ENCODE measurements around the gene CBLC. TPM values are rescaled to one million over a fixed set of nuclear protein-coding genes. Genes with fewer than 3 reads are reported as not detected.

The CBLC gene
- total and polyA plus RNA-seq, 4 donors, result 0.25 to 0.44 TPM; not detected in 2

GRCh38 chr19:44737238-44738071 lies 40.2 kb upstream of the CBLC start:
- no peak overlapping the region for H3K27ac ChIP-seq (ENCODE audit: low read depth, low read length)
- no peak for DNase-seq (ENCODE audit: low read depth in 4 of 6, low spot score in 6 of 6)
- WGBS (ENCODE audit: insufficient coverage), result 54% methylated on average over 8 of the region's 13 CpGs

DNA sequence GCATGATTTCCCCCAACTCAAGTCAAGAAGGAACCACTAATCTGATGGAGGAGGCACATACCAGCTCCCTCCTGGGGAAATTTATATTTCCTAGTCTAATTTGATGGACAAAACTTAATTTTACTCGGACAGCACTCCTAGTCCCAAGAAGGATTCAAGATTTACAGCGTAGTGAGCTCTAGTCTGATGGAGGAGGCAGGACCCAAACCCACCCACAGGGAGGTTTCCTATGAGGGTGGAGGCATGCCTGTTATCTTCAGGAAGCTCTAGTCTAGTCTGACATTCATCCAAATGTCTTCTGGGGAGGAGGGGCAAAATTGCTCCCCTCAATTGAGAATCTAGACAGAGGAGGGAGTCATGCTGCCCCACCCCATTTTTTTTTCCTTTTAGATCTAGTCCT lies 39.6 kb upstream of the CBLC start:
- Histone ChIP-seq H3K27ac (ENCODE audit: low read depth, low read length) (no peak overlapping the region), H3K27me3 (ENCODE audit: control insufficient read depth, insufficient read depth, low read length) (peaks cover 5% of the 10 kb centered on the region), H3K36me3 (ENCODE audit: control insufficient read depth, insufficient read depth, low read length) (no peaks in the 10 kb centered on the region), H3K9me3 (ENCODE audit: control insufficient read depth, insufficient read depth, low read length) (no peaks in the 10 kb centered on the region), H3K4me1 (ENCODE audit: control insufficient read depth, insufficient read depth, low read length) (peaks cover 11% of the 10 kb centered on the region), H3K4me3 (ENCODE audit: low read depth, low read length) (no peak overlapping the region)
- no CpG with 5 or more reads among the region's 2 CpGs for WGBS (ENCODE audit: insufficient coverage)
- DNase-seq (ENCODE audit: low read depth in 4 of 6, low spot score in 6 of 6), result no peak

More at GRCh38 chr19:44737238-44738071, 40.2 kb upstream of the CBLC start:
- Histone ChIP-seq H3K27me3 (ENCODE audit: control insufficient read depth, insufficient read depth, low read length) (peaks cover 5% of the 10 kb centered on the region), H3K4me1 (ENCODE audit: control insufficient read depth, insufficient read depth, low read length) (peaks cover 7% of the 10 kb centered on the region), H3K4me3 (ENCODE audit: low read depth, low read length) (no peak overlapping the region), H3K9me3 (ENCODE audit: control insufficient read depth, insufficient read depth, low read length) (no peaks in the 10 kb centered on the region), H3K36me3 (ENCODE audit: control insufficient read depth, insufficient read depth, low read length) (no peaks in the 10 kb centered on the region)

DNA sequence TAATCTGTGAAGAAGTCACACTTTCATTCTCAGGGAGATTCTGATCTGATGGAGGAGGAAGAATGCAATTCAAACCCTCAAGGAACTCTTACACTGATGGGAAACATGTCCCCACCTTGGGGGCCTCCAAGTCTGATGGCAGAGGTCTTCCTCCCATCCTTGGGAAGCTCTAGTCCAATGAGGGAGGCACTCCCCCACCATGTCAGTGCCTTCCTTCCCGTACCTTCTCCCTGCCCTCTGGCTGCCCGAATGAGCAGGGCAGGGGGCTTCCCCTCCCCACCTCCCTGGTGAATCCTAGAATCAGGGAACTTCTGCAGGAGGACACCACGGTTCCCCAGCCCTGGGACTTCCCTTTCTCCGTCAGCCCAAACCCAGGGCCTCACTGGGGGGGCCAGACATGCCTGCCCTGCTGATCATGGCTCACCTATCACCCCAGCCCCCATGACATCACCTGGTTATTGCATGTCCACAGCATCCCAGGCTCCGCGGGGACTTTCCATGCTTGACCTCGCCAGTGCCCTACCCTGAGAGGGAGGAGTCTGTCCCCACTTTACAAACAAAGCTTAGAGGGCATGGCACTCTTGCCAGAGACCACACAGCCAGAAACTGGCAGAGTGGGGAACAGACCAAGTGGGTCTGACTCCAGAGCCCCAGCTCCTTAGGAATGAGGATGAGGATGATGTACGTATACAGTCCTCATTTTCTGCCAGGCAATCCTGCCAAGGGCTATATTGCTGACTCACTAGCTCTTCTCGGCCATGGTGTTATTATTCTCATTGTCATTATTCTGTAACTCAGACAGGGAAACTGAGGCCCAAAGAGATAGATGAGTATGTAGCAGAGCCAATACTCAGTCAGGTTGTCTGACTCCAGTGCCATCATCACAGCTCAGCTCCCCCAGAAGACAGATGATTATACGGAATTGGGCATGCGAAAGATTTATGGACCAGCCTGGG lies 38.8 kb upstream of the CBLC start:
- WGBS (ENCODE audit: insufficient coverage), result 59% methylated on average over 7 of the region's 11 CpGs
- no peak overlapping the region for H3K4me3 ChIP-seq (ENCODE audit: low read depth, low read length)
- peaks cover 5% of the 10 kb centered on the region for H3K27me3 ChIP-seq (ENCODE audit: control insufficient read depth, insufficient read depth, low read length)
- H3K4me1 ChIP-seq (ENCODE audit: control insufficient read depth, insufficient read depth, low read length), result peaks cover 11% of the 10 kb centered on the region
- H3K36me3 ChIP-seq (ENCODE audit: control insufficient read depth, insufficient read depth, low read length), result no peaks in the 10 kb centered on the region
- no peak for DNase-seq (ENCODE audit: low read depth in 4 of 6, low spot score in 6 of 6)
- H3K27ac ChIP-seq (ENCODE audit: low read depth, low read length), result no peak overlapping the region
- H3K9me3 ChIP-seq (ENCODE audit: control insufficient read depth, insufficient read depth, low read length), result no peaks in the 10 kb centered on the region

DNA sequence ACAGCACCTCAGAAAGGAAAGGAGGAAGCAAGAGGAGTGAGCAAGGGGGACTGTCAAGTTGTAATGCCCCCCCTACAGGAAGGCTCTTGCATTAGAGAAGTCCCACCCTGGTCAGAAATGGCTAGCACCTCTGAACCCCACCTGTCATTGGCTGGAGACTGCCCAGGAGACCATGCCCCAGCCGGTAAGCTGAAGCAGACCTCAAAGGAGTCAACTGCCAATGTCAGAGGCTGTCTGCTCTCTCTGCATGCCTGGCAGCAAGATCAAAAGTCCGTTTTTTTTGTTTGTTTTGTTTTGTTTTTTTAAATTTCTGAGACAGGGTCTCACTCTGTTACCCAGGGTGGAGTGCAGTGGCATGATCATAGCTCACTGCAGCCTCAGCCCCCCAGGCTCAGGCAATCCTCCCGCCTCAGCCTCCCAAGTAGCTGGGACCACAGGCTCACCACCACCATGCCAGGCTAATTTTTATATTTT lies 37.3 kb upstream of the CBLC start:
- Histone ChIP-seq H3K27me3 (ENCODE audit: control insufficient read depth, insufficient read depth, low read length) (peaks cover 8% of the 10 kb centered on the region), H3K4me3 (ENCODE audit: low read depth, low read length) (no peak overlapping the region), H3K36me3 (ENCODE audit: control insufficient read depth, insufficient read depth, low read length) (no peaks in the 10 kb centered on the region), H3K9me3 (ENCODE audit: control insufficient read depth, insufficient read depth, low read length) (no peaks in the 10 kb centered on the region), H3K27ac (ENCODE audit: low read depth, low read length) (no peak overlapping the region), H3K4me1 (ENCODE audit: control insufficient read depth, insufficient read depth, low read length) (peaks cover 14% of the 10 kb centered on the region)
- no peak for DNase-seq (ENCODE audit: low read depth in 4 of 6, low spot score in 6 of 6)
- WGBS (ENCODE audit: insufficient coverage), result 43% methylated on average over 3 of the region's 3 CpGs

- H3K27ac ChIP-seq (ENCODE audit: low read depth, low read length), result no peak overlapping the region
- peaks cover 14% of the 10 kb centered on the region for H3K4me1 ChIP-seq (ENCODE audit: control insufficient read depth, insufficient read depth, low read length)
- no peak for DNase-seq (ENCODE audit: low read depth in 4 of 6, low spot score in 6 of 6)
- H3K9me3 ChIP-seq (ENCODE audit: control insufficient read depth, insufficient read depth, low read length), result no peaks in the 10 kb centered on the region
- H3K27me3 ChIP-seq (ENCODE audit: control insufficient read depth, insufficient read depth, low read length), result peaks cover 14% of the 10 kb centered on the region
- H3K4me3 ChIP-seq (ENCODE audit: low read depth, low read length), result no peak overlapping the region
- H3K36me3 ChIP-seq (ENCODE audit: control insufficient read depth, insufficient read depth, low read length), result no peaks in the 10 kb centered on the region
- 80% methylated on average over 2 of the region's 6 CpGs for WGBS (ENCODE audit: insufficient coverage)
These were observed 36.4 kb upstream of the CBLC start for GRCh38 chr19:44741258-44741731.

DNA sequence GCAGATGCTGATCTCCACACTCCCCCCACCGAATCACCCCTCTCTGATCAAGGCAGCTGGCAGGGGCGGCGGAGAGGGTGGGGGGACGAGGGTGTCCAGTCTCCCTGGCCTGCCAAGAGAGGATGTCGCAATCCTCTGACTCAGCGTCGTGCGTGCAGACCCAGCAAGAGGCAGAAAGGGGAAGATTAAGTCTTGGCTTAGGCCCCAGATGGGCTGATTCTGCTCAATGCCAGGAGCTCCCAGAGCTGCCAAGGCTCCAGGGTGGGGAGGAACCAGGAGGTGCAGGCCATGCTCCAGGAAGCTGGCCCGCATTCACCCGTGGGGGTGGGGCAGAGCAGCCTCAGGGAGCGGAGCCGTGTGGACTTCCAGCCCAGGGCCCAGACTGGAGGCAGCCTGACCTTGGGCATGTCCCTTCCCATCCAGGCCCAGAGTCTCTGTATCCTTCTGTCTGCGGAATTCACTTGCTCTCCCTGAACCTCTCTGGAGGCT lies 35.8 kb upstream of the CBLC start:
- DNase-seq (ENCODE audit: low read depth in 4 of 6, low spot score in 6 of 6), result peak in 5 of 6 donors; percentile 31 to 94 (median 70)
- Histone ChIP-seq H3K27ac (ENCODE audit: low read depth, low read length) (peak overlapping the region; percentile 63), H3K4me3 (ENCODE audit: low read depth, low read length) (no peak overlapping the region), H3K9me3 (ENCODE audit: control insufficient read depth, insufficient read depth, low read length) (no peaks in the 10 kb centered on the region), H3K27me3 (ENCODE audit: control insufficient read depth, insufficient read depth, low read length) (peaks cover 19% of the 10 kb centered on the region), H3K36me3 (ENCODE audit: control insufficient read depth, insufficient read depth, low read length) (no peaks in the 10 kb centered on the region), H3K4me1 (ENCODE audit: control insufficient read depth, insufficient read depth, low read length) (peaks cover 16% of the 10 kb centered on the region)
- WGBS (ENCODE audit: insufficient coverage), result 17% methylated on average over 9 of the region's 13 CpGs

DNA sequence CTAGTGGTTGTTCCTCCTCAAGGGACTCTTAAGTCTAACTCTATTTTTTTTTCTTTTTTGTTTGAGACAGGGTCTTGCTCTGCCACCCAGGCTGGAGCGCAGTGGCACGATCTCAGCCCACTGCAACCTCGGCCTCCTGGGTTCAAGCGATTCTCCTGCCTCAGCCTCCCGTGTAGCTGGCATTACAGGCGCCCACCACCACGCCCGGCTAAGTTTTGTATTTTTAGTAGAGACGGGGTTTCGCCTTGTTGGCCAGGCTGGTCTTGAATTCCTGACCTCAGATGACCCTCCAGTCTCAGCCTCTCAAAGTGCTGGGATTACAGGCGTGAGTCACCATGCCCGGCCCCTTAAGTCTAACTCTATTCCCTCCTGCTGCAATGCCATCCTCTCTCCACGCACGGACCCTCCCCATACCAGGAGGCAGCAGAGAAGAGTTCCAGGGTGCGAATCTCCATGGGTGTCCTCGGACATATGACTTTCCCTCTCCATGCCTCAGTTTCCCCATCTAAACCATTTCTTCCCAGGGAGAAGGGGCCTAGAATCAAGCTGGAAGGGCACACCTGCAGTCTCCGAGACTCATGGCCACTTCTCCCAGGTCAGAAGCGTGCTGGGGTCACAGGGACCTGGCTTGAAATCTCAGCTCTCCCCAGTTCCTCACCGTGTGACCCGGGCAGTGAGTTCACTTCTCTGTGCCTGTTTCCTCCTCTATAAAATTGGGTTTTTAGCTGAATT lies 35.2 kb upstream of the CBLC start:
- 87% methylated on average over 17 of the region's 20 CpGs for WGBS (ENCODE audit: insufficient coverage)

GRCh38 chr19:44744871-44745332 lies 32.8 kb upstream of the CBLC start:
- H3K4me1 ChIP-seq (ENCODE audit: control insufficient read depth, insufficient read depth, low read length), result peaks cover 31% of the 10 kb centered on the region
- DNase-seq (ENCODE audit: low read depth in 4 of 6, low spot score in 6 of 6), result no peak
- 72% methylated on average over 3 of the region's 3 CpGs for WGBS (ENCODE audit: insufficient coverage)
- H3K9me3 ChIP-seq (ENCODE audit: control insufficient read depth, insufficient read depth, low read length), result no peaks in the 10 kb centered on the region
- no peaks in the 10 kb centered on the region for H3K36me3 ChIP-seq (ENCODE audit: control insufficient read depth, insufficient read depth, low read length)
- no peak overlapping the region for H3K27ac ChIP-seq (ENCODE audit: low read depth, low read length)
- H3K4me3 ChIP-seq (ENCODE audit: low read depth, low read length), result no peak overlapping the region
- H3K27me3 ChIP-seq (ENCODE audit: control insufficient read depth, insufficient read depth, low read length), result peaks cover 36% of the 10 kb centered on the region

More for the DNA sequence above, 35.2 kb upstream of the CBLC start:
- Histone ChIP-seq H3K9me3 (ENCODE audit: control insufficient read depth, insufficient read depth, low read length) (no peaks in the 10 kb centered on the region), H3K36me3 (ENCODE audit: control insufficient read depth, insufficient read depth, low read length) (no peaks in the 10 kb centered on the region), H3K4me3 (ENCODE audit: low read depth, low read length) (no peak overlapping the region), H3K4me1 (ENCODE audit: control insufficient read depth, insufficient read depth, low read length) (peaks cover 22% of the 10 kb centered on the region), H3K27ac (ENCODE audit: low read depth, low read length) (peak overlapping the region; percentile 63), H3K27me3 (ENCODE audit: control insufficient read depth, insufficient read depth, low read length) (peaks cover 26% of the 10 kb centered on the region)
- DNase-seq (ENCODE audit: low read depth in 4 of 6, low spot score in 6 of 6), result no peak

Measured in spinal cord (tissue), 10 donors.